Muscle layer of duodenum (tissue), 2 donors: ENCODE results near the gene STRBP.

Source experiments
- H3K27ac ChIP-seq: one replicate; pipeline ENCODE4 v1.7.0; 2013; ENCODE audit warnings: mild to moderate bottlenecking, low read length
- H3K27me3 ChIP-seq: one replicate; pipeline ENCODE4 v1.7.0; 2013; ENCODE audit warnings: low read depth, mild to moderate bottlenecking, control low read depth, low read length
- H3K36me3 ChIP-seq, 2 donors: one replicate each; pipeline ENCODE4 v1.7.0; 2013; ENCODE audit warnings: low read length in 2 of 2, control low read depth in 1 of 2, mild to moderate bottlenecking in 1 of 2; ENCODE audit not compliant: insufficient read depth in 2 of 2, control insufficient read depth in 1 of 2
- H3K4me1 ChIP-seq, 2 donors: one replicate each; pipeline ENCODE4 v1.7.0; 2013; ENCODE audit warnings: low read length in 2 of 2, mild to moderate bottlenecking in 2 of 2, control low read depth in 1 of 2, moderate library complexity in 1 of 2; ENCODE audit not compliant: insufficient read depth in 2 of 2, control insufficient read depth in 1 of 2
- H3K4me3 ChIP-seq, 2 donors: one replicate each; pipeline ENCODE4 v1.7.0; 2013; ENCODE audit warnings: low read length in 2 of 2, low read depth in 1 of 2, mild to moderate bottlenecking in 1 of 2
- H3K9me3 ChIP-seq, 2 donors: one replicate each; pipeline ENCODE4 v1.7.0; 2013; ENCODE audit warnings: low read length in 2 of 2, control low read depth in 1 of 2, mild to moderate bottlenecking in 1 of 2; ENCODE audit not compliant: control insufficient read depth in 1 of 2
- donor health status: healthy.

Gene STRBP

GRCh38 chr9:123127512-123128075 is 140.8 kb downstream of the STRBP start:
- no peak overlapping the region for H3K4me3 ChIP-seq
- H3K9me3 ChIP-seq, result no peaks in the 10 kb centered on the region
- H3K27ac ChIP-seq, result no peak overlapping the region
- H3K4me1 ChIP-seq, result no peaks in the 10 kb centered on the region
- peaks cover 4 to 12% of the 10 kb centered on the region in 2 donors for H3K36me3 ChIP-seq
- H3K27me3 ChIP-seq, result no peaks in the 10 kb centered on the region

- Histone ChIP-seq H3K27ac (no peak overlapping the region), H3K4me3 (no peak overlapping the region), H3K27me3 (no peaks in the 10 kb centered on the region), H3K9me3 (no peaks in the 10 kb centered on the region), H3K36me3 (no peaks in the 10 kb centered on the region), H3K4me1 (peaks cover 0 to 4% of the 10 kb centered on the region in 2 donors)
Observed at GRCh38 chr9:123121457-123121856, 146.9 kb downstream of the STRBP start.

- Histone ChIP-seq H3K4me3 (no peak overlapping the region), H3K27me3 (no peaks in the 10 kb centered on the region), H3K27ac (no peak overlapping the region), H3K36me3 (no peaks in the 10 kb centered on the region), H3K9me3 (no peaks in the 10 kb centered on the region), H3K4me1 (peaks cover 0 to 4% of the 10 kb centered on the region in 2 donors)
Observed at GRCh38 chr9:123120953-123121352, 147.4 kb downstream of the STRBP start.

- Histone ChIP-seq H3K27me3 (no peaks in the 10 kb centered on the region), H3K9me3 (no peaks in the 10 kb centered on the region), H3K4me3 (no peak overlapping the region), H3K27ac (no peak overlapping the region), H3K36me3 (peaks cover 0 to 5% of the 10 kb centered on the region in 2 donors), H3K4me1 (peaks cover 0 to 4% of the 10 kb centered on the region in 2 donors)
Observed at GRCh38 chr9:123120131-123120530, 148.3 kb downstream of the STRBP start.

GRCh38 chr9:123119566-123119965 is 148.8 kb downstream of the STRBP start:
- no peak overlapping the region for H3K4me3 ChIP-seq
- no peaks in the 10 kb centered on the region for H3K27me3 ChIP-seq
- H3K36me3 ChIP-seq, result peaks cover 0 to 6% of the 10 kb centered on the region in 2 donors
- H3K4me1 ChIP-seq, result peaks cover 0 to 4% of the 10 kb centered on the region in 2 donors
- no peak overlapping the region for H3K27ac ChIP-seq
- no peaks in the 10 kb centered on the region for H3K9me3 ChIP-seq

- no peak overlapping the region for H3K27ac ChIP-seq
- H3K4me3 ChIP-seq, result no peak overlapping the region
- no peaks in the 10 kb centered on the region for H3K9me3 ChIP-seq
- H3K27me3 ChIP-seq, result no peaks in the 10 kb centered on the region
- H3K4me1 ChIP-seq, result peaks cover 0 to 4% of the 10 kb centered on the region in 2 donors
- peaks cover 0 to 6% of the 10 kb centered on the region in 2 donors for H3K36me3 ChIP-seq
Observed at GRCh38 chr9:123116036-123116435, 152.3 kb downstream of the STRBP start.

GRCh38 chr9:123115146-123115913 is 153.1 kb downstream of the STRBP start:
- peaks cover 0 to 4% of the 10 kb centered on the region in 2 donors for H3K4me1 ChIP-seq

GRCh38 chr9:123113185-123113584 is 155.2 kb downstream of the STRBP start:
- H3K27ac ChIP-seq, result no peak overlapping the region
- H3K4me1 ChIP-seq, result no peaks in the 10 kb centered on the region
- peaks cover 14 to 21% of the 10 kb centered on the region in 2 donors for H3K36me3 ChIP-seq
- no peaks in the 10 kb centered on the region for H3K27me3 ChIP-seq
- no peaks in the 10 kb centered on the region for H3K9me3 ChIP-seq
- no peak overlapping the region for H3K4me3 ChIP-seq

More at GRCh38 chr9:123115146-123115913, 153.1 kb downstream of the STRBP start:
- H3K4me3 ChIP-seq, result no peak overlapping the region
- no peaks in the 10 kb centered on the region for H3K27me3 ChIP-seq
- peaks cover under 1 to 6% of the 10 kb centered on the region in 2 donors for H3K36me3 ChIP-seq
- no peaks in the 10 kb centered on the region for H3K9me3 ChIP-seq
- H3K27ac ChIP-seq, result no peak overlapping the region

GRCh38 chr9:123112015-123112975 is 156.1 kb downstream of the STRBP start:
- Histone ChIP-seq H3K27ac (no peak overlapping the region), H3K36me3 (peaks cover 21 to 29% of the 10 kb centered on the region in 2 donors), H3K4me3 (no peak overlapping the region), H3K27me3 (no peaks in the 10 kb centered on the region), H3K9me3 (no peaks in the 10 kb centered on the region), H3K4me1 (no peaks in the 10 kb centered on the region)

GRCh38 chr9:123111427-123112014 is 156.9 kb downstream of the STRBP start:
- no peaks in the 10 kb centered on the region for H3K4me1 ChIP-seq
- H3K9me3 ChIP-seq, result no peaks in the 10 kb centered on the region
- no peaks in the 10 kb centered on the region for H3K27me3 ChIP-seq
- H3K27ac ChIP-seq, result no peak overlapping the region
- no peak overlapping the region for H3K4me3 ChIP-seq
- peaks cover 21 to 36% of the 10 kb centered on the region in 2 donors for H3K36me3 ChIP-seq
